ENCODE data around the gene CDK17.
"Not testable (repeated sequence)": the region's sequence is repeated elsewhere in the genome, so short reads cannot be mapped to it uniquely, and the experiment has no call there.

Gene CDK17

GRCh38 chr12:96387981-96388380 lies 12.3 kb downstream of the CDK17 start:
- no peak for DNase-seq (ENCODE audit: low read depth)

GRCh38 chr12:96386794-96387193 lies 13.4 kb downstream of the CDK17 start:
- no peak for DNase-seq (ENCODE audit: low read depth)

GRCh38 chr12:96383991-96384390 lies 16.2 kb downstream of the CDK17 start:
- no peak for DNase-seq (ENCODE audit: low read depth)

- DNase-seq (ENCODE audit: low read depth) = no peak
These were observed 16.9 kb downstream of the CDK17 start for GRCh38 chr12:96383371-96383770.

- DNase-seq (ENCODE audit: low read depth) = not testable (repeated sequence)
These were observed 20.5 kb downstream of the CDK17 start for GRCh38 chr12:96379743-96380142.

- DNase-seq (ENCODE audit: low read depth) = no peak
These were observed 21.9 kb downstream of the CDK17 start for GRCh38 chr12:96378319-96378718.

- DNase-seq (ENCODE audit: low read depth) = no peak
These were observed 23.4 kb downstream of the CDK17 start for GRCh38 chr12:96376865-96377264.

GRCh38 chr12:96375841-96376604 lies 24.2 kb downstream of the CDK17 start:
- no peak for DNase-seq (ENCODE audit: low read depth)

- DNase-seq (ENCODE audit: low read depth) = no peak
These were observed 25.1 kb downstream of the CDK17 start for GRCh38 chr12:96375170-96375569.

- DNase-seq (ENCODE audit: low read depth) = no peak
These were observed 28.2 kb downstream of the CDK17 start for GRCh38 chr12:96371790-96372699.

GRCh38 chr12:96371138-96371789 lies 29.0 kb downstream of the CDK17 start:
- no peak for DNase-seq (ENCODE audit: low read depth)

GRCh38 chr12:96368687-96369086 lies 31.6 kb downstream of the CDK17 start:
- DNase-seq (ENCODE audit: low read depth) = no peak

- no peak for DNase-seq (ENCODE audit: low read depth)
These were observed 32.0 kb downstream of the CDK17 start for GRCh38 chr12:96368233-96368632.

- DNase-seq (ENCODE audit: low read depth) = no peak
These were observed 33.9 kb downstream of the CDK17 start for GRCh38 chr12:96366381-96366654.

- no peak for DNase-seq (ENCODE audit: low read depth)
These were observed 34.4 kb downstream of the CDK17 start for GRCh38 chr12:96365604-96366380.

GRCh38 chr12:96364092-96364700 lies 36.0 kb downstream of the CDK17 start:
- no peak for DNase-seq (ENCODE audit: low read depth)

GRCh38 chr12:96361074-96361473 lies 39.2 kb downstream of the CDK17 start:
- no peak for DNase-seq (ENCODE audit: low read depth)

- DNase-seq (ENCODE audit: low read depth) = no peak
These were observed 39.7 kb downstream of the CDK17 start for GRCh38 chr12:96360550-96360949.

GRCh38 chr12:96359328-96359727 lies 40.9 kb downstream of the CDK17 start:
- no peak for DNase-seq (ENCODE audit: low read depth)

- no peak for DNase-seq (ENCODE audit: low read depth)
These were observed 43.4 kb downstream of the CDK17 start for GRCh38 chr12:96356831-96357230.

- DNase-seq (ENCODE audit: low read depth) = no peak
These were observed 45.2 kb downstream of the CDK17 start for GRCh38 chr12:96354844-96355534.

All from activated T-cell treated with anti-CD3 and anti-CD28 coated beads for 24 hours (primary cell).